ENCODE measurements around the gene INTS1. TPM values are rescaled to one million over a fixed set of nuclear protein-coding genes. Genes with fewer than 3 reads are reported as not detected.
A peak's percentile ranks its signal among the peaks of the same experiment; 100 is the strongest.

INTS1 gene
- total RNA-seq, 2 experiments from 2014 or later = 91.0 to 91.5 TPM

- ChIA-PET POLR2A (no interaction called here), CTCF (interaction anchor here (1.0 to 1.5 kb wide), 2 partner anchors 29 to 51 kb away, joined by 3 read pairs; no protein-coding TSS in a partner anchor)
- intact Hi-C loops (cut with DNase I, micrococcal nuclease) = loop anchor here in 1 of 2 experiments (10.0 kb wide), 1 partner anchor 742 kb away; the partner anchor contains the start of genes MRM2 and NUDT1
- H3K4me3 ChIP-seq (ENCODE audit: low read length) = peak overlapping the region; percentile 74
- H3K27ac Mint-ChIP-seq = peak overlapping the region; percentile 42
- peaks cover 24% of the 10 kb centered on the region for H3K4me1 Mint-ChIP-seq (ENCODE audit: low read depth)
- peaks cover 4% of the 10 kb centered on the region for H3K27me3 Mint-ChIP-seq
- H3K27ac ChIP-seq (ENCODE audit: low read depth in 1 of 2, low read length in 2 of 2) = no peak overlapping the region
- H3K36me3 ChIP-seq (ENCODE audit: insufficient read depth, low read length) = peaks cover 40% of the 10 kb centered on the region
- no peaks in the 10 kb centered on the region for H3K27me3 ChIP-seq (ENCODE audit: control insufficient read depth in 1 of 2, insufficient read depth in 2 of 2, low read length in 2 of 2)
- peaks cover 41% of the 10 kb centered on the region for H3K36me3 Mint-ChIP-seq (ENCODE audit: low read depth)
- DNase-seq = no peak
- H3K4me1 ChIP-seq (ENCODE audit: insufficient read depth, low read length) = peaks cover 56% of the 10 kb centered on the region
- no peaks in the 10 kb centered on the region for H3K9me3 Mint-ChIP-seq
- ATAC-seq (ENCODE audit: poor library complexity) = no peak
- H3K9me3 ChIP-seq (ENCODE audit: control insufficient read depth in 1 of 2, insufficient read depth in 1 of 2, low read length in 2 of 2) = no peaks in the 10 kb centered on the region
- no peak for TF ChIP-seq CTCF (IDR thresholded peaks at IDR 0.05)
- peak overlapping the region; percentile 85 for H3K4me3 Mint-ChIP-seq
Measured at GRCh38 chr7:1502845-1503244, 1.3 kb downstream of the INTS1 start.

DNA sequence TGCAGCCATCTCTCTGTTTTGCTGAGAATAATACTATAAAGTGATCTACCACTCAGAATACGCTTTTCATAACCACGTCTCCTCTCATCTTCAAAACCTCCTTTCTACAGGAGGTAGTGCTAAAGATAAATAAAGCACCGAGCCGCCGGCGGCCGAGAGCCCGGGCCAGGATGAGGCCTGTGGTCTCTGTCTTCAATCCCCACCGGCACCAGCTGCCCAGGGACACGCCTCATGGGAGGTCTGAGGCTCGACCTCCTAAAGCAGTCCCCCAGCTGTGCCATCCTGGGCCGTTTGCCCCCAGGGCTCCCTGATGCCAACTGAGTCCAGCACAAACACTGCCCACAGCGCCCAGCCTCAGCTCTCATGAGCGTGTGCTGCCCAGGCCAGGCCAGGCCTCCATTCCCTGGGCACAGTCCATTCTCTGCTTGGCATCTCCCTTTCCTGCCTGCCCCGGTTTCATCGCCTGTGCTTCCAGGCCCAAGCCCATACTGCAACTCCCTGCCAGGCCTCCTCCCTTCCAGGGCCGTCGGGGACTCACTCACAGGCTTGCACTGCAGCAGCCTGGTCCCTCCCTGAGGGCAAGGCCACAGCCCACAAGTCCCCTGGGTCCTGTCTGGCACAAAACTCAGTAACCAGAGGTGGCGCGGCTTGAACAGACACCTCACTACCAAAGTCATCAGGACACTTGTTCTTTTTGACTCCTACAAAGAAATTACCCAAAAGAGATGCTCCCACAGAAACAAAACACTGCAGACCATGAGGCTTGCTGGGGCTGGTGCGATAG lies 2.5 kb downstream of the INTS1 start:
- H3K4me1 ChIP-seq (ENCODE audit: insufficient read depth, low read length) = peaks cover 45% of the 10 kb centered on the region
- H3K27me3 ChIP-seq (ENCODE audit: control insufficient read depth in 1 of 2, insufficient read depth in 2 of 2, low read length in 2 of 2) = no peaks in the 10 kb centered on the region
- ATAC-seq (ENCODE audit: poor library complexity) (no peak), DNase-seq (no peak)
- peaks cover 51% of the 10 kb centered on the region for H3K36me3 ChIP-seq (ENCODE audit: insufficient read depth, low read length)
- H3K27ac ChIP-seq (ENCODE audit: low read depth in 1 of 2, low read length in 2 of 2) = no peak overlapping the region
- H3K27me3 Mint-ChIP-seq = peaks cover under 1% of the 10 kb centered on the region
- ChIA-PET CTCF (interaction anchor here (1.0 kb wide), 1 partner anchor 27 kb away, joined by 3 read pairs; no protein-coding TSS in a partner anchor), POLR2A (no interaction called here)
- peaks cover 46% of the 10 kb centered on the region for H3K36me3 Mint-ChIP-seq (ENCODE audit: low read depth)
- no peak for TF ChIP-seq CTCF (IDR thresholded peaks at IDR 0.05)
- H3K4me3 ChIP-seq (ENCODE audit: low read length) = no peak overlapping the region
- peaks cover 19% of the 10 kb centered on the region for H3K4me1 Mint-ChIP-seq (ENCODE audit: low read depth)
- intact Hi-C loops (cut with DNase I, micrococcal nuclease) = loop anchor here in 1 of 2 experiments (10.0 kb wide), 1 partner anchor 743 kb away; the partner anchor contains the start of genes MRM2 and NUDT1
- H3K4me3 Mint-ChIP-seq = peak overlapping the region; percentile 85
- H3K27ac Mint-ChIP-seq = peak overlapping the region; percentile 42
- peaks cover 0 to 3% of the 10 kb centered on the region in 2 experiments for H3K9me3 ChIP-seq (ENCODE audit: control insufficient read depth in 1 of 2, insufficient read depth in 1 of 2, low read length in 2 of 2)
- H3K9me3 Mint-ChIP-seq = no peaks in the 10 kb centered on the region

- peaks cover 62% of the 10 kb centered on the region for H3K36me3 ChIP-seq (ENCODE audit: insufficient read depth, low read length)
- POLR2A ChIA-PET = no interaction called here
- peak overlapping the region; percentile 25 for H3K4me3 Mint-ChIP-seq
- peaks cover 33% of the 10 kb centered on the region for H3K4me1 ChIP-seq (ENCODE audit: insufficient read depth, low read length)
- DNase-seq (no peak), ATAC-seq (ENCODE audit: poor library complexity) (no peak)
- intact Hi-C loops (cut with DNase I, micrococcal nuclease) = loop anchor here in 1 of 2 experiments (10.0 kb wide), 1 partner anchor 745 kb away; the partner anchor contains the start of genes MRM2 and NUDT1
- no peak for TF ChIP-seq CTCF (IDR thresholded peaks at IDR 0.05)
- no peak overlapping the region for H3K27ac Mint-ChIP-seq
- peaks cover 52% of the 10 kb centered on the region for H3K36me3 Mint-ChIP-seq (ENCODE audit: low read depth)
- H3K27ac ChIP-seq (ENCODE audit: low read depth in 1 of 2, low read length in 2 of 2) = no peak overlapping the region
- H3K9me3 Mint-ChIP-seq = no peaks in the 10 kb centered on the region
- peaks cover 10% of the 10 kb centered on the region for H3K4me1 Mint-ChIP-seq (ENCODE audit: low read depth)
- H3K4me3 ChIP-seq (ENCODE audit: low read length) = no peak overlapping the region
- H3K27me3 Mint-ChIP-seq = no peaks in the 10 kb centered on the region
- CTCF ChIA-PET = no interaction called here
- H3K27me3 ChIP-seq (ENCODE audit: control insufficient read depth in 1 of 2, insufficient read depth in 2 of 2, low read length in 2 of 2) = no peaks in the 10 kb centered on the region
- peaks cover 0 to 3% of the 10 kb centered on the region in 2 experiments for H3K9me3 ChIP-seq (ENCODE audit: control insufficient read depth in 1 of 2, insufficient read depth in 1 of 2, low read length in 2 of 2)
Measured at GRCh38 chr7:1500064-1500807, 4.0 kb downstream of the INTS1 start.
